Stimulated activated CD4-positive, alpha-beta T cell treated with anti-CD3 and anti-CD28 coated beads, TNF-alpha, amount 100 ng/mL, for 24 hours (primary cell): Measurements from ENCODE around the gene GP1BB.

Experiments
- DNase-seq, 3 experiments: peaks; one replicate each; pipeline ENCODE4 v3.0.0-alpha.2; 2020; ENCODE audit warnings: low read depth in 3 of 3

The GP1BB gene

GRCh38 chr22:19742160-19743066 lies 19.1 kb downstream of the GP1BB start:
- DNase-seq: no peak

GRCh38 chr22:19743081-19743480 lies 19.7 kb downstream of the GP1BB start:
- DNase-seq: no peak

GRCh38 chr22:19743651-19744050 lies 20.3 kb downstream of the GP1BB start:
- DNase-seq: no peak

- DNase-seq: no peak
Measured at GRCh38 chr22:19744350-19745006, 21.1 kb downstream of the GP1BB start.

- DNase-seq: no peak
Measured at GRCh38 chr22:19745155-19746101, 22.1 kb downstream of the GP1BB start.

GRCh38 chr22:19746726-19747125 lies 23.4 kb downstream of the GP1BB start:
- no peak for DNase-seq

GRCh38 chr22:19747551-19747950 lies 24.2 kb downstream of the GP1BB start:
- no peak for DNase-seq

- no peak for DNase-seq
Measured at GRCh38 chr22:19748139-19748538, 24.8 kb downstream of the GP1BB start.

GRCh38 chr22:19748991-19749664 lies 25.8 kb downstream of the GP1BB start:
- DNase-seq: no peak

- DNase-seq: no peak
Measured at GRCh38 chr22:19749876-19750275, 26.5 kb downstream of the GP1BB start.

- DNase-seq: no peak
Measured at GRCh38 chr22:19750507-19751490, 27.5 kb downstream of the GP1BB start.

GRCh38 chr22:19751497-19752245 lies 28.3 kb downstream of the GP1BB start:
- DNase-seq: no peak

GRCh38 chr22:19753090-19753842 lies 29.9 kb downstream of the GP1BB start:
- DNase-seq: no peak

- no peak for DNase-seq
Measured at GRCh38 chr22:19753996-19754700, 30.8 kb downstream of the GP1BB start.

- no peak for DNase-seq
Measured at GRCh38 chr22:19754701-19755144, 31.4 kb downstream of the GP1BB start.

- DNase-seq: no peak
Measured at GRCh38 chr22:19755145-19755710, 31.9 kb downstream of the GP1BB start.

- no peak for DNase-seq
Measured at GRCh38 chr22:19755722-19756287, 32.5 kb downstream of the GP1BB start.
